HCT116 (cell line): ENCODE results near the gene KDM2B. TPM values are rescaled to one million over a fixed set of nuclear protein-coding genes. Genes with fewer than 3 reads are reported as not detected.
A peak's percentile ranks its signal among the peaks of the same experiment; 100 is the strongest.

ENCODE experiments used
- ATAC-seq: fragments of 200-7000 bp; cut with Tn5 transposase; 2 replicates; pipeline ENCODE4 v1.9.1; 2020; ENCODE audit warnings: mild to moderate bottlenecking, moderate library complexity
- BruUV-seq: library from RNA; stranded (reverse); fragments of 400-500 nt; replicated peaks from 2 replicates; lab custom pipeline; 2021; lab: Mats Ljungman, UMichigan
- CTCF ChIA-PET: fragments of 300-600 bp; sonication (Branson Sonifier 250); formaldehyde crosslinking; loops from one replicate; lab custom pipeline; 2021; ENCODE audit warnings: antibody characterized with exemption; lab: Charles Lee
- POLR2A ChIA-PET: fragments of 300-600, 350-600 bp; sonication (Branson Sonifier 250); formaldehyde crosslinking; loops from one replicate; lab custom pipeline; 2021; ENCODE audit warnings: antibody characterized with exemption; lab: Charles Lee
- RAD21 ChIA-PET, 2 experiments: fragments of 300-600 bp; sonication (Branson Sonifier 250); formaldehyde crosslinking; loops; one replicate each; lab custom pipeline; 2023; ENCODE audit warnings: low total read pairs in 2 of 2; ENCODE audit not compliant: uncharacterized antibody in 2 of 2, unreplicated experiment in 2 of 2, low non-redundant PET in 1 of 2; lab: Charles Lee
- DNase-seq: peaks from one replicate; pipeline ENCODE4 v3.0.0-alpha.2; 2010; ENCODE audit warnings: low read depth, low spot score
- H2AFZ ChIP-seq: fragments of 200-600 bp; shearing (Covaris generic), sonication (generic); 2 replicates; pipeline ENCODE4 v1.6.1; 2017; ENCODE audit warnings: low read depth, mixed run types, mixed read lengths, antibody characterized with exemption, low read length; ENCODE audit not compliant: poor library complexity, severe bottlenecking
- H3K27ac ChIP-seq: 2 replicates; pipeline ENCODE4 v1.5.1; 2012; ENCODE audit warnings: low read depth, low read length
- H3K27me3 ChIP-seq: fragments of 200-600 bp; sonication (generic); 2 replicates; pipeline ENCODE4 v1.6.1; 2016; ENCODE audit warnings: mixed run types, low read length, mixed read lengths; ENCODE audit not compliant: insufficient read depth
- H3K36me3 ChIP-seq, 2 experiments: fragments of 200-500 bp in 1 of 2; fragments of 200-600 bp in 1 of 2; sonication (Bioruptor generic) in 1 of 2; sonication (generic) in 1 of 2; 2 replicates each; pipeline versions ENCODE4 v1.5.1 to v1.6.1; 2014 to 2016; ENCODE audit warnings: low read length in 2 of 2, inconsistent platforms in 1 of 2, mixed read lengths in 1 of 2, mixed run types in 1 of 2; ENCODE audit not compliant: insufficient read depth in 2 of 2, control insufficient read depth in 1 of 2
- H3K4me1 ChIP-seq, 2 experiments: fragments of 200-600 bp in 1 of 2; sonication (generic) in 1 of 2; 2 replicates each; pipeline versions ENCODE4 v1.5.1 to v1.6.1; 2012 to 2017; ENCODE audit warnings: low read length in 2 of 2, inconsistent platforms in 1 of 2, mild to moderate bottlenecking in 1 of 2, mixed read lengths in 1 of 2, mixed run types in 1 of 2, moderate library complexity in 1 of 2; ENCODE audit not compliant: insufficient read depth in 2 of 2, control insufficient read depth in 1 of 2
- H3K4me2 ChIP-seq: fragments of 200-600 bp; sonication (generic); 2 replicates; pipeline ENCODE4 v1.6.1; 2017; ENCODE audit warnings: mixed run types, low read length, mixed read lengths
- H3K4me3 ChIP-seq, 2 experiments: fragments of 200-600 bp in 1 of 2; sonication (generic) in 1 of 2; replicated peaks in 1 of 2; 2 replicates each; pipeline ENCODE4 v1.5.1; 2011 to 2016; ENCODE audit warnings: low read length in 2 of 2, control low read depth in 1 of 2, low read depth in 1 of 2, mild to moderate bottlenecking in 1 of 2, mixed read lengths in 1 of 2, mixed run types in 1 of 2
- H3K79me2 ChIP-seq: fragments of 200-600 bp; sonication (generic); 2 replicates; pipeline ENCODE4 v1.6.1; 2017; ENCODE audit warnings: mild to moderate bottlenecking, mixed run types, low read length, moderate library complexity, mixed read lengths; ENCODE audit not compliant: insufficient read depth
- H3K9ac ChIP-seq: fragments of 200-600 bp; sonication (generic); 2 replicates; pipeline ENCODE4 v1.6.1; 2016; ENCODE audit warnings: low read length, mixed read lengths
- H3K9me2 ChIP-seq: fragments of 200-600 bp; sonication (generic), shearing (Covaris generic); 2 replicates; pipeline ENCODE4 v1.6.1; 2017; ENCODE audit warnings: mixed run types, mild to moderate bottlenecking, moderate library complexity; ENCODE audit not compliant: insufficient read depth
- H3K9me3 ChIP-seq, 2 experiments: fragments of 200-500 bp in 1 of 2; fragments of 200-600 bp in 1 of 2; sonication (Bioruptor generic) in 1 of 2; sonication (generic) in 1 of 2; 2 replicates each; pipeline ENCODE4 v1.6.1; 2014 to 2017; ENCODE audit warnings: low read length in 2 of 2, mixed read lengths in 2 of 2, inconsistent platforms in 1 of 2, low read depth in 1 of 2, mild to moderate bottlenecking in 1 of 2, mixed run types in 1 of 2, moderate library complexity in 1 of 2; ENCODE audit not compliant: control insufficient read depth in 1 of 2, insufficient read depth in 1 of 2
- H4K20me1 ChIP-seq: fragments of 200-600 bp; sonication (generic), shearing (Covaris generic); 2 replicates; pipeline ENCODE4 v1.6.1; 2017; ENCODE audit warnings: mixed run types, mild to moderate bottlenecking, moderate library complexity; ENCODE audit not compliant: insufficient read depth
- EGR1 ChIP-seq: IDR thresholded peaks from 2 replicates; pipeline ENCODE4 v1.6.1; 2012; ENCODE audit warnings: low read depth
- ELF1 ChIP-seq: IDR thresholded peaks from 2 replicates; pipeline ENCODE4 v1.6.1; 2012; ENCODE audit warnings: low read depth, borderline replicate concordance
- EZH2 ChIP-seq: fragments of 200-600 bp; sonication (generic); IDR thresholded peaks from 2 replicates; pipeline ENCODE4 v1.6.1; 2017; ENCODE audit warnings: antibody characterized with exemption, mixed run types
- JUND ChIP-seq: IDR thresholded peaks from 2 replicates; pipeline ENCODE4 v1.6.1; 2012
- POLR2AphosphoS5 ChIP-seq: IDR thresholded peaks from 2 replicates; pipeline ENCODE4 v1.6.1; 2011; ENCODE audit warnings: mild to moderate bottlenecking, low read depth, low read length, moderate library complexity
- REST ChIP-seq: IDR thresholded peaks from 2 replicates; pipeline ENCODE4 v1.6.1; 2012; ENCODE audit warnings: low read depth
- SIN3A ChIP-seq: IDR thresholded peaks from 2 replicates; pipeline ENCODE4 v1.6.1; 2012; ENCODE audit warnings: low read depth
- TCF7L2 ChIP-seq: IDR thresholded peaks from 2 replicates; pipeline ENCODE4 v1.7.0; 2011; ENCODE audit warnings: borderline replicate concordance, inconsistent platforms; ENCODE audit not compliant: insufficient read depth, insufficient read length; ENCODE audit errors: extremely low read depth
- YY1 ChIP-seq: IDR thresholded peaks from 2 replicates; pipeline ENCODE4 v1.6.1; 2011; ENCODE audit warnings: low read length, low read depth, moderate library complexity, mild to moderate bottlenecking; ENCODE audit not compliant: insufficient replicate concordance; ENCODE audit errors: extremely low read depth
- ZNF274 ChIP-seq: fragments of 200-500 bp; sonication (Bioruptor generic); IDR thresholded peaks from 2 replicates; pipeline ENCODE4 v1.6.1; 2014; ENCODE audit warnings: mild to moderate bottlenecking, low read depth, low read length, inconsistent platforms
- intact Hi-C: fragments of 100-400 bp; cut with micrococcal nuclease; formaldehyde crosslinking; loops from 2 replicates; pipeline ENCODE4 v1.10.0; 2022
- total RNA-seq: library from RNA; stranded (reverse); gene quantifications from one replicate; pipeline ENCODE4 v1.2.1, GENCODE V29; 2021; ENCODE audit not compliant: unreplicated experiment
- TF ChIP-seq, protein P1 (sequence below): IDR thresholded peaks from 2 replicates; pipeline ENCODE4 v1.6.1; 2012

Gene KDM2B
- total RNA-seq, 1 experiment from 2014 or later = 36.7 TPM

GRCh38 chr12:121579190-121579791 is 1.5 kb downstream of the KDM2B start:
- no peak for ATAC-seq
- Histone ChIP-seq H3K9me3 (no peaks in the 10 kb centered on the region), H3K9me2 (no peaks in the 10 kb centered on the region), H3K36me3 (no peaks in the 10 kb centered on the region), H3K9ac (peak overlapping the region; percentile 60), H3K4me1 (peaks cover 13 to 29% of the 10 kb centered on the region in 2 experiments), H2AFZ (no peak overlapping the region), H3K27me3 (no peaks in the 10 kb centered on the region), H3K4me2 (peak overlapping the region; percentile 88), H4K20me1 (no peaks in the 10 kb centered on the region), H3K27ac (no peak overlapping the region; the same call in 1 of the 2 replicates), H3K79me2 (no peaks in the 10 kb centered on the region), H3K4me3 (peak overlapping the region in 1 of 2 experiments; percentile 60; a peak in 3 of 4 replicates)
- ChIA-PET CTCF (no interaction called here), POLR2A (interaction anchor here (0.9 kb wide), 2 partner anchors 14 to 47 kb away, joined by 3 read pairs; partner anchors contain the start of gene ORAI1), RAD21 (no interaction called here)
- TF ChIP-seq EZH2 = no peak
- TF ChIP-seq POLR2AphosphoS5 = no peak
- TF ChIP-seq, protein P1, sequence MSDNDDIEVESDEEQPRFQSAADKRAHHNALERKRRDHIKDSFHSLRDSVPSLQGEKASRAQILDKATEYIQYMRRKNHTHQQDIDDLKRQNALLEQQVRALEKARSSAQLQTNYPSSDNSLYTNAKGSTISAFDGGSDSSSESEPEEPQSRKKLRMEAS = no peak
- no peak for TF ChIP-seq YY1
- no peak for TF ChIP-seq SIN3A
- BruUV-seq = no TSS peak
- intact Hi-C loops = no loop called here
- no peak for DNase-seq

GRCh38 chr12:121578230-121579189 is 2.3 kb downstream of the KDM2B start:
- ATAC-seq (no peak), DNase-seq (no peak)
- no peaks in the 10 kb centered on the region for H3K27me3 ChIP-seq
- intact Hi-C loops = no loop called here
- no peaks in the 10 kb centered on the region for H3K36me3 ChIP-seq
- no peak overlapping the region for H3K4me2 ChIP-seq
- TF ChIP-seq YY1 = no peak
- no peak for TF ChIP-seq EGR1
- no peak for TF ChIP-seq ELF1
- no peak for TF ChIP-seq ZNF274
- TF ChIP-seq JUND = no peak
- no peak for TF ChIP-seq TCF7L2
- no peak for TF ChIP-seq REST
- peaks cover 13 to 29% of the 10 kb centered on the region in 2 experiments for H3K4me1 ChIP-seq
- no peak overlapping the region for H3K27ac ChIP-seq
- no peaks in the 10 kb centered on the region for H3K9me2 ChIP-seq
- no peak overlapping the region for H2AFZ ChIP-seq
- POLR2A ChIA-PET = no interaction called here
- no peaks in the 10 kb centered on the region for H3K79me2 ChIP-seq
- H3K9ac ChIP-seq = no peak overlapping the region
- no TSS peak for BruUV-seq
- RAD21 ChIA-PET = no interaction called here
- no peaks in the 10 kb centered on the region for H3K9me3 ChIP-seq
- no peak overlapping the region for H3K4me3 ChIP-seq
- H4K20me1 ChIP-seq = no peaks in the 10 kb centered on the region
- CTCF ChIA-PET = no interaction called here
